ENCODE results near the gene ZRANB3. TPM values are rescaled to one million over a fixed set of nuclear protein-coding genes. Genes with fewer than 3 reads are reported as not detected.
"Not testable (repeated sequence)": the region's sequence is repeated elsewhere in the genome, so short reads cannot be mapped to it uniquely, and the experiment has no call there.

Gene ZRANB3
- total and polyA plus RNA-seq, 12 donors = 0.66 to 5.7 (median 2.2) TPM

DNA sequence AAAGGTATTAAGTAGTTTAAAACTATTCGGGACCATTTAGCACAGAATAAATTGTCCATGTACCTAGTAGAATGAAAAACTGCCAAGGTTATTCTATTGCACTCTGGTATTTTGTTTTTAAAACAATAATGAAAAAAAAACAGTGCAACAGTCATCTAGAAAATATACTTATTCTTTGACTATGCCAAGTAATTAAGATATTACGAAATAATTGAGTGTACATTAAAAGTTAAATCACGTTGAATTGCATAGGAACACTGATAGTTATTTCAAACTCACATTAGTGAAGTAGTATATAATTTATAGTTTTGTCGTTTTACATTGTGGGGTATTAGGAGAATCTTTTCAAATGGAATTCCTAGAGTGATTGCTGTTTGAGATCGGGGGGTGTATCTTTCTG, 20.3 kb upstream of the ZRANB3 start:
- Histone ChIP-seq H3K4me3 (no peak overlapping the region), H3K4me1 (no peaks in the 10 kb centered on the region), H3K36me3 (no peaks in the 10 kb centered on the region), H3K27me3 (no peaks in the 10 kb centered on the region), H3K27ac (no peak overlapping the region), H3K9me3 (no peaks in the 10 kb centered on the region)
- intact Hi-C loops (cut with DNase I) = no loop called here
- 95 to 98% methylated on average over 5 of the region's 5 CpGs for WGBS, 2 donors
- TF ChIP-seq, protein P1, sequence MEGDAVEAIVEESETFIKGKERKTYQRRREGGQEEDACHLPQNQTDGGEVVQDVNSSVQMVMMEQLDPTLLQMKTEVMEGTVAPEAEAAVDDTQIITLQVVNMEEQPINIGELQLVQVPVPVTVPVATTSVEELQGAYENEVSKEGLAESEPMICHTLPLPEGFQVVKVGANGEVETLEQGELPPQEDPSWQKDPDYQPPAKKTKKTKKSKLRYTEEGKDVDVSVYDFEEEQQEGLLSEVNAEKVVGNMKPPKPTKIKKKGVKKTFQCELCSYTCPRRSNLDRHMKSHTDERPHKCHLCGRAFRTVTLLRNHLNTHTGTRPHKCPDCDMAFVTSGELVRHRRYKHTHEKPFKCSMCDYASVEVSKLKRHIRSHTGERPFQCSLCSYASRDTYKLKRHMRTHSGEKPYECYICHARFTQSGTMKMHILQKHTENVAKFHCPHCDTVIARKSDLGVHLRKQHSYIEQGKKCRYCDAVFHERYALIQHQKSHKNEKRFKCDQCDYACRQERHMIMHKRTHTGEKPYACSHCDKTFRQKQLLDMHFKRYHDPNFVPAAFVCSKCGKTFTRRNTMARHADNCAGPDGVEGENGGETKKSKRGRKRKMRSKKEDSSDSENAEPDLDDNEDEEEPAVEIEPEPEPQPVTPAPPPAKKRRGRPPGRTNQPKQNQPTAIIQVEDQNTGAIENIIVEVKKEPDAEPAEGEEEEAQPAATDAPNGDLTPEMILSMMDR (IDR thresholded peaks at IDR 0.05) = no peak
- ATAC-seq = no peak
- no peak for DNase-seq

DNA sequence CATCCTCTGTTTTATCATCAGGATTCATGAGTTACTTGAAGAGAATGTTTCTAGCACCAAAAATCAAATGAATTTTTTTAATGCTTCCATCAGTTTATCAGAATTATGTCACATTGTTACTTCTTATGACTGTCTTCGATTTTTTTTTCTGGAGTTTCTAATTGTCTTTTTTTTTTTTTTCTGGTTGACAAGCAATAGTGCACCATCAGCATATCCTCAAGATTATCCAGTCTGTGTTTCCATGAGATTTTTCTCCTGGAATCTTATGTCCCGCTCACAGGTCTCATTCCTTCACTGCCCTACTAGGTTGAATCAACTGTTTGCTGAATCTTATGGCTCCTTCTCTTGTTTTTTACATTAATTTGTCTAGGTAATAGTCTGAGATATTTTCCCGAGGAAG, 16.3 kb upstream of the ZRANB3 start:
- TF ChIP-seq, protein P1 (IDR thresholded peaks at IDR 0.05) = no peak

DNA sequence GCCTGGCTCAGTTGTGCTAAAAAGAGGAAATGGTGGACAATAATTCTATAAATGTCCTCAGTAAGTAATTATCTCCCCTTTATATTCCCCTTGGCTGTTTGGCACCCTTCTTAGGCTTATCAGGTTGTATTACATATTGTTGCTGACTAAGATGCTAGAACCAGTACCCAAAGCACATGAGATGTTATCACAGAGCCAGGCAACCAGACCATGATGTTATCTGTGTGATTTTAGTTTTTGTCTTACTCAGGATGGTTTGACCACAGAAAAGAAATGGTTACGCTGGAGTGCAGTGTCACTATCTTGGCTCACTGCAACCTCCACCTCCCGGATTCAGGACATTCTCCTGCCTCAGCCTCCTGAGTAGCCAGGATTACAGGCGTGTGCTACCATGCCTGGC, 15.4 kb upstream of the ZRANB3 start:
- Histone ChIP-seq H3K27ac (no peak overlapping the region), H3K27me3 (no peaks in the 10 kb centered on the region), H3K9me3 (no peaks in the 10 kb centered on the region), H3K4me1 (no peaks in the 10 kb centered on the region), H3K4me3 (no peak overlapping the region), H3K36me3 (no peaks in the 10 kb centered on the region)
- intact Hi-C loops (cut with DNase I) = no loop called here
- ATAC-seq = no peak
- no peak for DNase-seq
- WGBS, 2 donors = 93 to 98% methylated on average over 3 of the region's 3 CpGs
- TF ChIP-seq, protein P1 (IDR thresholded peaks at IDR 0.05) = no peak

More for the DNA sequence above, 16.3 kb upstream of the ZRANB3 start:
- Histone ChIP-seq H3K27me3 (no peaks in the 10 kb centered on the region), H3K36me3 (no peaks in the 10 kb centered on the region), H3K4me3 (no peak overlapping the region), H3K4me1 (no peaks in the 10 kb centered on the region), H3K27ac (no peak overlapping the region), H3K9me3 (no peaks in the 10 kb centered on the region)
- no peak for DNase-seq
- WGBS, 2 donors = 95% methylated on average over 3 of the region's 3 CpGs
- intact Hi-C loops (cut with DNase I) = no loop called here
- ATAC-seq = no peak

DNA sequence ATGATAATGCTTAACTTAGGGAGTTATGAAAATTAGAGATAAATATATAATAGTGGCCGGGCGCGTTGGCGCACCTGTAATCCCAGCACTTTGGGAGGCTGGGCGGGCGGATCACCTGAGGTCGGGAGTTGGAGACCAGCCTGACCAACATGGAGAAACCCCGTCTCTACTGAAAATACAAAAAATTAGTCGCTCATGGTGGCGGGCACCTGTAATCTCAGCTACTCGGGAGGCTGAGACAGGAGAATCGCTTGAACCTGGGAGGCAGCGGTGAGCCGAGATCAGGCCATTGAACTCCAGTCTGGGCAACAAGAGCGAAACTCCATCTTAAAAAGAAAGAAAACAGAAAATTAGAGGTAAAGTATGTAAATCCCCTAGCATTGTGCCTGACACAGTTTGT, 2.5 kb upstream of the ZRANB3 start:
- H3K27ac ChIP-seq; H3K27me3 ChIP-seq; DNase-seq; intact Hi-C loops (cut with DNase I); H3K36me3 ChIP-seq; H3K9me3 ChIP-seq; H3K4me3 ChIP-seq; ATAC-seq: not testable (repeated sequence)
- 97 to 99% methylated on average over 15 of the region's 15 CpGs for WGBS, 2 donors
- peaks cover 0 to 21% (median 18%) of the 10 kb centered on the region in 9 donors for H3K4me1 ChIP-seq

DNA sequence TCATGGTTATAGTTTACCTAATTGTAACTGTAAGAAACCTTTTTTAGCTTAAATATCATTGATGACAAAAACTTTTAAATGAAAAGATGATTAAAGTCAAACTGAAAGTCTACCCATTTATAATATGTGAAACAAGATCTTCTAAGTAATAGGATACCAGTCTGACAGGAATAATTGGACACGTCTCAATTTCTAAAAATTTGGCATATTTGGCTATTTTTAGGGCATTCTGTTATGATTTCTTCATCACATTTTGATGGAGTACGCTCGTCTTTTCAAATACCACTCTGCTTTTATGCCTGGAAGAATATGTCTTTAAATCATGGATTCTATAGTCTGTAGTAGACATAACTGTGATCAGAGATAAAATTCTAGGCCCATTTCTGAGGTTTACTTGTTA, 1.6 kb upstream of the ZRANB3 start:
- 59 to 60% methylated on average over 3 of the region's 3 CpGs for WGBS, 2 donors
- no peak for DNase-seq
- Histone ChIP-seq H3K4me3 (peak overlapping the region in 6 of 10 donors; percentile 75 to 94 (median 86)), H3K27ac (no peak overlapping the region), H3K4me1 (peaks cover 0 to 21% (median 18%) of the 10 kb centered on the region in 9 donors), H3K36me3 (no peaks in the 10 kb centered on the region), H3K27me3 (no peaks in the 10 kb centered on the region), H3K9me3 (no peaks in the 10 kb centered on the region)
- intact Hi-C loops (cut with DNase I) = no loop called here
- TF ChIP-seq, protein P1 (IDR thresholded peaks at IDR 0.05) = no peak
- ATAC-seq = no peak
